Muscle layer of colon (tissue), 2 donors: ENCODE results near the gene TFF1.

Experiments
- H3K27ac ChIP-seq: one replicate; pipeline ENCODE4 v1.7.0; 2013; ENCODE audit warnings: low read depth, mild to moderate bottlenecking, low read length, moderate library complexity
- H3K27me3 ChIP-seq, 2 donors: one replicate each; pipeline ENCODE4 v1.7.0; 2013; ENCODE audit warnings: low read length in 2 of 2, mild to moderate bottlenecking in 2 of 2; ENCODE audit not compliant: insufficient read depth in 2 of 2, control insufficient read depth in 1 of 2
- H3K36me3 ChIP-seq: one replicate; pipeline ENCODE4 v1.7.0; 2013; ENCODE audit warnings: mild to moderate bottlenecking, low read length; ENCODE audit not compliant: insufficient read depth
- H3K4me1 ChIP-seq: one replicate; pipeline ENCODE4 v1.7.0; 2013; ENCODE audit warnings: mild to moderate bottlenecking, low read length; ENCODE audit not compliant: insufficient read depth
- H3K4me3 ChIP-seq, 2 donors: one replicate each; pipeline ENCODE4 v1.7.0; 2013; ENCODE audit warnings: low read length in 2 of 2, low read depth in 1 of 2, mild to moderate bottlenecking in 1 of 2, moderate library complexity in 1 of 2
- H3K9ac ChIP-seq: one replicate; pipeline ENCODE4 v1.7.0; 2013; ENCODE audit warnings: low read length
- H3K9me3 ChIP-seq: one replicate; pipeline ENCODE4 v1.7.0; 2013; ENCODE audit warnings: mild to moderate bottlenecking, low read length
- donor health status: abdominal sarcoma.
- donor health status: Adenocarcinoma of cecum.

Gene TFF1

GRCh38 chr21:42317826-42318746 lies 48.2 kb downstream of the TFF1 start:
- H3K27me3 ChIP-seq, result no peaks in the 10 kb centered on the region
- no peaks in the 10 kb centered on the region for H3K36me3 ChIP-seq
- H3K27ac ChIP-seq, result no peak overlapping the region
- H3K9ac ChIP-seq, result no peak overlapping the region
- no peaks in the 10 kb centered on the region for H3K4me1 ChIP-seq
- no peaks in the 10 kb centered on the region for H3K9me3 ChIP-seq
- no peak overlapping the region for H3K4me3 ChIP-seq

DNA sequence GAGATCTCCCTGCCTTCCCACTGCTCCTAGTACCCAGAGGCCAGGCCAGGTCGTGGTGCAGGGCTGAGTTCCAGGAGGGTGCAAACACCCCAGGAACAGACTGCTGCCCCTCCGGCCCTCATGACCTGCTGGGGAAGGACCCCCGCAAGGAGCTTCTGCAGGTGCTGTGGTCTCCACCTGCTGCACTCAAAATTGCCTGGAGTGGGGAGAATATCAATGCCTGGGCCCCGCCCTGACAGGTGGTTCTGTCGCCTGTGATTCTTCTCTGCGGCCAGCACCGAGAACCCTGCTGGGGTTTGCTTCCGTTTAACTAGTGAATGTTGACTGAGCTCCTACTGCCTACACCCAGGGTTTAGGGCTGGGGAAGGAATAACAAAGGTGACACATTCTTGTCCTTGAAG lies 49.0 kb downstream of the TFF1 start:
- H3K9ac ChIP-seq, result no peak overlapping the region
- H3K27me3 ChIP-seq, result no peaks in the 10 kb centered on the region
- no peaks in the 10 kb centered on the region for H3K4me1 ChIP-seq
- no peak overlapping the region for H3K4me3 ChIP-seq
- no peaks in the 10 kb centered on the region for H3K9me3 ChIP-seq
- no peak overlapping the region for H3K27ac ChIP-seq
- H3K36me3 ChIP-seq, result no peaks in the 10 kb centered on the region

DNA sequence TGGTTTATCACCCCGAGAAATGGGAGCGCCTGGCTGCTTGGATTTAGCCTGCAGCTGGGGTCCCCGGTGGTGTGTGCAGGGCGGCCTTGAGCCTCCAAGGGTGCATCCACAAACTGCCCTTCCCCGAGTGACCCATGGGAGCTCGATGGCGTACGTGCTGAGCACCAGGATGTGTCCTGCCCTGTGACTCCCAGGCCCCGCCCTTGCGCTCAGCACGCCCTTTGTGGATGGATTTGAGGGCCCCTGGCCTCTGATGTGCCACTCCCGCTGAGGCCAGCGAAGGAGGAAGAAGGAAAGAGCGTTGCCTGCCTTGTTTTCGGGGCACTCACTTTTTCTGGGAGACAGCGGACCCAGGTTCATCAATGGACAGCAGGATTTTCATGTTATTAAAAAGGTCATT lies 49.4 kb downstream of the TFF1 start:
- Histone ChIP-seq H3K27ac (no peak overlapping the region), H3K4me3 (no peak overlapping the region), H3K9ac (no peak overlapping the region), H3K36me3 (no peaks in the 10 kb centered on the region), H3K9me3 (no peaks in the 10 kb centered on the region), H3K4me1 (no peaks in the 10 kb centered on the region), H3K27me3 (no peaks in the 10 kb centered on the region)

DNA sequence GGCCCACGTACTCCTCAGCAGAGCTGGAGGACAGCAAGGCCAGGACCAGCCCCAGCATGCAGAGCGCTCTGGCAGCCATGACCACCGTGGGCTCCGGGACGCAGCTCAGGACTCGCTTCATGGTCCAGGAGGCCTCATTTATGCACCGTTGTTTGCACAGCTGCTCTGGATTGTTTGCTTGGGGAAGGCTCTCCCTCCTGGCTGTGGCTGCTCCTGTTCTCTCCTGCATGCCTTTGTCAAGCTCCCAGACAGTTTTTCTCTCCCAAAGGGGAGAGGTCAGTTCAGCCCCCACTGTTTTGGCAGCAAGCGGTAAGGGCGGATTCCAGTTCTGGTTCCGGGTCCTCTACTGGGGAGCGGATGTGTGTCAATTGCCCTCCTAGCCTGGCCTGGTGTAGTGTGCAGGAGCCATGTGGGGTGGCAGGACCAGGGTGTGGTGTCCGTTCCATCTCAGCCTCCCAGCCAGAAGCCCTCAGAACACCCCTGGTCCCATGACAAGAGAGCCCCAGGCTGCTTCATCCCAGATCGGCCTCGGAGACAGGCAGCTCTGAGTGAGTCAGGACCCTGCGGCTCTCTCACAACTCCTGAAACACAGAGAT lies 50.9 kb downstream of the TFF1 start, which contains the start of gene TFF3:
TFF3 (minus strand) TSS at position 114 of the 596 bp plus-strand sequence; CDS start at position 79, 35 bp downstream.
- H3K36me3 ChIP-seq, result no peaks in the 10 kb centered on the region
- H3K4me3 ChIP-seq, result no peak within 1 kb of the TSS
- H3K4me1 ChIP-seq, result no peaks in the 10 kb centered on the region
- no peaks in the 10 kb centered on the region for H3K9me3 ChIP-seq
- H3K27me3 ChIP-seq, result no peaks in the 10 kb centered on the region
- H3K9ac ChIP-seq, result no peak within 1 kb of the TSS
- H3K27ac ChIP-seq, result no peak within 1 kb of the TSS

DNA sequence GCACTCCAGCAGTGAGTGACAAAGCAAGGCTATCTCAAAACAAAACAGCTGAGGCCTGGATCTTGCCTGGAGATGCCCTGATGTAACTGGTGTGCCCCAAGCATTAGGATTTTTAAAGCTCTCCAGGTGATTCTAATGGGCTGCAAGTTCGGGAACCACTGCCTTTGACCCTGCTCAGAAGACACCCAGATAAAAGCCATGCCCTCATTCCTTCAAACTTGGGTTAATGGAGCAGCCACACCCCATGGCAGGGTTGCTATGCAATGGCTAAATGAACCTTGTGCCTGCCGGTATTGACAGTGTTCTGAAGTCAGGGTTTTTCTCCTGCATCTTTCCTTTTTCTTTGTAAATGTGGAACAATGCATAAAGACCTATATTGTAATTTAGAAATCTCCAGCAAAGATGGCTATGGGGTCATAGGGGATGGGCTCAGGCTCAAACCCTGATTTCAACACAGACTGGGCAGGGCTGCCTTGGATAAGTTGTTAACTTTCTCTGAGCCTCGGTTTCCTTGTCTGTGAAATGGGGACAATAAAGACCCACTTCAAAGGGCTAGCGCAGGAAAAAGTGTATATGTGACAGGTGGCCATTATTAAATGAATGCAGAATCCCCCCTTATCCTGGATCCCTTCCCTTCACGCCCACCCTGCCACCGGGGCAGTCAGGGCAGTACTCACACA lies 51.6 kb downstream of the TFF1 start:
- Histone ChIP-seq H3K4me1 (no peaks in the 10 kb centered on the region), H3K4me3 (no peak overlapping the region), H3K9me3 (no peaks in the 10 kb centered on the region), H3K36me3 (no peaks in the 10 kb centered on the region), H3K27me3 (peaks cover 4 to 6% of the 10 kb centered on the region in 2 donors), H3K9ac (no peak overlapping the region), H3K27ac (no peak overlapping the region)

DNA sequence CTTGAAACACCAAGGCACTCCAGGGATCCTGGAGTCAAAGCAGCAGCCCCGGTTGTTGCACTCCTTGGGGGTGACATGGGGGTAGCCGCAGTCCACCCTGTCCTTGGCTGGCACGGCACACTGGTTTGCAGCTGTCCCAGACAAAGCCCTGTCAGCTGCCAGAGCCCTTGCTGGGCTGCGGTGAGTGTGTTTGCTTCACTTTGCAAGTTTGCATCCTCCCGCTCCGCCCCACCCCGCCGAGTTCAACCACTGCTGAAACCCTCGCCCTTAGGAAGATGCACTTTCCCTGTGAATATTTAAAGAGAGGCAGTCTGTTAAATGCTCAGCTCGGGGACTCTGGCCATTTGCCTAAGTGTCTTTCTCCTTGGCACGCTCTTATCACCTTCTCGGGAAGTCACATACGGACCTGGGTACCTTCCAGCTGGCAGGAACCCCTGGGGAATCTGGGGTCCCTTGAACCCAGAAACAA lies 52.8 kb downstream of the TFF1 start:
- Histone ChIP-seq H3K9me3 (no peaks in the 10 kb centered on the region), H3K27ac (no peak overlapping the region), H3K4me1 (no peaks in the 10 kb centered on the region), H3K36me3 (no peaks in the 10 kb centered on the region), H3K27me3 (peaks cover 6 to 18% of the 10 kb centered on the region in 2 donors), H3K4me3 (no peak overlapping the region), H3K9ac (no peak overlapping the region)

DNA sequence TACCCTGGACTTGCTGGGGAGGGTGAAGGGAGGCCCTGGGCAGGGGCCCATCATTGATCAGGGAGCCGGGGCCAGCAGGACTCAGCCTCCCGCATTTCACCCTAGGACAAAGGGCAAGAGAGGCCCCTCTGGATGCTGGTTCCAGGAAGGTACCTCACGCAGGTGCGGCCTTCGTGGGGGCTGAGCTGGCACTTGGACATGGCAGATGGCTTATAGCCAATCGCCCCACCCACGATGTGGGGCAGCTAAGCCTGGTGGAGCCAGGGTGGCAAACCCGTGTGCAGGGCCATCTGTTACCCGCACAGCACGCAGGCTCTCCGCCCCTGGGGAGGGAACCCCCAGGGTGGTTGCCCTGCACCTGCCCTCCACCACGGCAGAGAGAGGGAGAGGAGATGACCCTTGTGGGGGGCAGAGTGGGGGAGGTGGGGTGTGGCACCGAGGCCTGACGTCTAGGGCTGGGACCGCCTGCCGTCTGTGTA lies 53.7 kb downstream of the TFF1 start:
- H3K9me3 ChIP-seq, result no peaks in the 10 kb centered on the region
- H3K4me1 ChIP-seq, result no peaks in the 10 kb centered on the region
- H3K27ac ChIP-seq, result no peak overlapping the region
- peaks cover 11 to 25% of the 10 kb centered on the region in 2 donors for H3K27me3 ChIP-seq
- no peaks in the 10 kb centered on the region for H3K36me3 ChIP-seq
- no peak overlapping the region for H3K9ac ChIP-seq
- no peak overlapping the region for H3K4me3 ChIP-seq
